Measurements from ENCODE around the gene DLK1. TPM values are rescaled to one million over a fixed set of nuclear protein-coding genes. Genes with fewer than 3 reads are reported as not detected.

Gene DLK1
- total and polyA plus RNA-seq, 2 of the 4 experiments (the other 2 are of a cell fraction), result under 0.01 to 0.07 TPM

DNA sequence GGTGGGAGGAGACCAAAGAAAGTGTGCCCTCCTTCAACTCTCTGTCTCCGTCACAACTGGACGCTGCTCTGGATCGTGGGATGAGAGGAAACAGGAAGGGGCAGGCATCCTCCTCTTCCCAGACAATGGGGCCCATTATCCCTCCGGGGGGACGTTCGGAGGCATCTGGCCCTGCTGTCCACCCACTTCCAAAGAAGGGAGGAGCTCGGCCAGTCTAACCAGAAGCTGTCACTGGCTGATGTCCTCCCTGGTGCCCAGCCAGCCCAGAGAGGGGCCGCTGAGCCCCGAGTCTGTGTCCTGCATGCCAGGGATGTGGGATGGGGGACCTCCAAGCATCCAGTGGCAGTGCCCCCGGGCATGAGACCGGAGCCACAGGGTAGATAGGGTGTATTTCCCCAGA is 59.4 kb downstream of the DLK1 start:
- no peak overlapping the region for H3K14ac ChIP-seq (replicated peaks; ENCODE audit: low read depth, low read length)
- no peaks in the 10 kb centered on the region for H3K9me1 ChIP-seq (ENCODE audit: insufficient read depth, low read length)
- no peak for TF ChIP-seq NFE2L2 (IDR thresholded peaks at IDR 0.05; ENCODE audit: low read depth, low read length)
- no peak for TF ChIP-seq MAZ (IDR thresholded peaks at IDR 0.05; ENCODE audit: borderline replicate concordance, low read depth, low read length)
- TF ChIP-seq RCOR1 (IDR thresholded peaks at IDR 0.05; ENCODE audit: insufficient replicate concordance, low read length), result no peak
- H2BK15ac ChIP-seq (ENCODE audit: low read depth, low read length), result no peak overlapping the region
- no peak overlapping the region for H2BK20ac ChIP-seq (ENCODE audit: low read depth, low read length)
- H4K8ac ChIP-seq (ENCODE audit: low read depth in 2 of 2, low read length in 2 of 2), result no peak overlapping the region
- no peak overlapping the region for H4K91ac ChIP-seq (ENCODE audit: insufficient read depth, low read depth, low read length)
- H3K4me1 ChIP-seq (ENCODE audit: control insufficient read depth, insufficient read depth, low read length), result no peaks in the 10 kb centered on the region
- H3K18ac ChIP-seq (ENCODE audit: low read depth, low read length), result no peak overlapping the region
- no CpG with 5 or more reads among the region's 11 CpGs for WGBS, 2 experiments (ENCODE audit: extremely low coverage in 2 of 2, insufficient read length in 1 of 2)
- in situ Hi-C loops (cut with MboI; ENCODE audit: low sequenced_read_pairs), result no loop called here
- no peak overlapping the region for H2BK120ac ChIP-seq (ENCODE audit: low read depth, low read length)
- H3K4ac ChIP-seq (ENCODE audit: low read depth, low read length), result no peak overlapping the region
- H2AK5ac ChIP-seq (ENCODE audit: low read depth, low read length), result no peak overlapping the region
- no TSS peak for BruUV-seq (replicated peaks)
- H2AK9ac ChIP-seq (replicated peaks; ENCODE audit: low read depth, low read length, poor library complexity), result no peak overlapping the region
- H2BK5ac ChIP-seq (ENCODE audit: low read depth, low read length, poor library complexity, severe bottlenecking), result no peak overlapping the region
- POLR2A ChIA-PET (ENCODE audit: unreplicated experiment), result no interaction called here
- no peak overlapping the region for H3K56ac ChIP-seq (ENCODE audit: extremely low read depth, insufficient read depth, low read length)
- DNase-seq (no peak), ATAC-seq (ENCODE audit: low read depth) (no peak)
- intact Hi-C loops (cut with micrococcal nuclease), result no loop called here
- no peak overlapping the region for H3K4me2 ChIP-seq (ENCODE audit: low read depth, low read length)
- no peaks in the 10 kb centered on the region for H3K36me3 ChIP-seq (ENCODE audit: control insufficient read depth, insufficient read depth, low read length)
- H3K27me3 ChIP-seq (ENCODE audit: control insufficient read depth, insufficient read depth, low read length), result peaks cover 46% of the 10 kb centered on the region
- no peak overlapping the region for H2AFZ ChIP-seq (replicated peaks; ENCODE audit: low read length, poor library complexity)
- dilution Hi-C loops (cut with HindIII; ENCODE audit: low sequenced_read_pairs, unreplicated experiment), result no loop called here
- no peak overlapping the region for H3K27ac ChIP-seq (ENCODE audit: insufficient read depth, low read length)
- CTCF ChIA-PET, result no interaction called here
- no peak overlapping the region for H3K9ac ChIP-seq (ENCODE audit: low read depth, low read length)
- no peaks in the 10 kb centered on the region for H3K9me3 ChIP-seq (ENCODE audit: control insufficient read depth, insufficient read depth, low read length)
- no peak overlapping the region for H3K23ac ChIP-seq (ENCODE audit: low read depth, low read length)
- H4K20me1 ChIP-seq (ENCODE audit: insufficient read depth, low read length), result no peaks in the 10 kb centered on the region
- no peak overlapping the region for H4K5ac ChIP-seq (ENCODE audit: low read depth, low read length)
- no peak overlapping the region for H3K4me3 ChIP-seq (ENCODE audit: insufficient read depth, low read depth, low read length)
- H3K79me1 ChIP-seq (ENCODE audit: low read depth in 1 of 2, low read length in 2 of 2), result no peaks in the 10 kb centered on the region
